IMR-90 (cell line): ENCODE measurements around the gene BRD4. TPM values are rescaled to one million over a fixed set of nuclear protein-coding genes. Genes with fewer than 3 reads are reported as not detected.

Experiments
- ATAC-seq: fragments of 200-7000 bp; cut with Tn5 transposase; 2 replicates; pipeline ENCODE4 v1.9.1; 2020; ENCODE audit warnings: low read depth, mild to moderate bottlenecking, moderate library complexity
- BruUV-seq: library from RNA; stranded (reverse); fragments of 400-500 nt; replicated peaks from 2 replicates; lab custom pipeline; 2021; lab: Mats Ljungman, UMichigan
- CTCF ChIA-PET: fragments of 300-600 bp; formaldehyde crosslinking; extraction: SDS; loops from one replicate; lab custom pipeline; 2021; ENCODE audit warnings: antibody characterized with exemption; lab: Yijun Ruan, JAX
- POLR2A ChIA-PET: fragments of 300-600 bp; sonication (Branson Sonifier 250); formaldehyde crosslinking; loops from one replicate; lab custom pipeline; 2022; ENCODE audit warnings: antibody characterized with exemption; ENCODE audit not compliant: unreplicated experiment; lab: Charles Lee
- DNase-seq: peaks from one replicate; pipeline ENCODE4 v3.0.0; 2013
- H2AFZ ChIP-seq: replicated peaks from 2 replicates; pipeline ENCODE3; 2013; ENCODE audit warnings: low read length, mild to moderate bottlenecking; ENCODE audit not compliant: poor library complexity
- H2AK5ac ChIP-seq: 2 replicates; pipeline ENCODE4 v1.6.1; 2013; ENCODE audit warnings: low read depth, low read length, inconsistent platforms
- H2AK9ac ChIP-seq: replicated peaks from 2 replicates; pipeline ENCODE3; 2013; ENCODE audit warnings: mild to moderate bottlenecking, low read depth, low read length, moderate library complexity; ENCODE audit not compliant: poor library complexity
- H2BK120ac ChIP-seq: 2 replicates; pipeline ENCODE4 v1.6.1; 2013; ENCODE audit warnings: low read depth, low read length, inconsistent platforms
- H2BK15ac ChIP-seq: 3 replicates; pipeline ENCODE4 v1.6.1; 2013; ENCODE audit warnings: low read depth, low read length, inconsistent platforms
- H2BK20ac ChIP-seq: 2 replicates; pipeline ENCODE4 v1.6.1; 2013; ENCODE audit warnings: low read depth, mild to moderate bottlenecking, inconsistent platforms, low read length, moderate library complexity
- H2BK5ac ChIP-seq: 2 replicates; pipeline ENCODE4 v1.6.1; 2013; ENCODE audit warnings: mild to moderate bottlenecking, low read depth, low read length, inconsistent platforms; ENCODE audit not compliant: poor library complexity, severe bottlenecking
- H3K14ac ChIP-seq: replicated peaks from 2 replicates; pipeline ENCODE4 v1.6.1; 2013; ENCODE audit warnings: low read depth, low read length, inconsistent platforms
- H3K18ac ChIP-seq: 2 replicates; pipeline ENCODE4 v1.6.1; 2013; ENCODE audit warnings: low read depth, low read length, control low read depth
- H3K23ac ChIP-seq: 2 replicates; pipeline ENCODE4 v1.6.1; 2013; ENCODE audit warnings: low read depth, low read length, inconsistent platforms
- H3K27ac ChIP-seq: 2 replicates; pipeline ENCODE4 v1.5.1; 2013; ENCODE audit warnings: mild to moderate bottlenecking, control low read depth, low read length; ENCODE audit not compliant: insufficient read depth
- H3K27me3 ChIP-seq: 2 replicates; pipeline ENCODE4 v1.6.1; 2013; ENCODE audit warnings: low read length; ENCODE audit not compliant: control insufficient read depth, insufficient read depth
- H3K36me3 ChIP-seq: 2 replicates; pipeline ENCODE4 v1.6.1; 2013; ENCODE audit warnings: low read length, mixed read lengths; ENCODE audit not compliant: control insufficient read depth, insufficient read depth
- H3K4ac ChIP-seq: 2 replicates; pipeline ENCODE4 v1.6.1; 2013; ENCODE audit warnings: low read depth, low read length, inconsistent platforms
- H3K4me1 ChIP-seq: 2 replicates; pipeline ENCODE4 v1.6.1; 2013; ENCODE audit warnings: low read length, mixed read lengths; ENCODE audit not compliant: control insufficient read depth, insufficient read depth
- H3K4me2 ChIP-seq: 2 replicates; pipeline ENCODE4 v1.6.1; 2013; ENCODE audit warnings: low read depth, mild to moderate bottlenecking, control low read depth, low read length, moderate library complexity
- H3K4me3 ChIP-seq: 2 replicates; pipeline ENCODE4 v1.5.1; 2013; ENCODE audit warnings: low read depth, mild to moderate bottlenecking, control low read depth, low read length, moderate library complexity; ENCODE audit not compliant: insufficient read depth
- H3K56ac ChIP-seq: 2 replicates; pipeline ENCODE4 v1.6.1; 2013; ENCODE audit warnings: low read length, inconsistent platforms; ENCODE audit not compliant: insufficient read depth; ENCODE audit errors: extremely low read depth
- H3K79me1 ChIP-seq, 2 experiments: 2 replicates each; pipeline ENCODE4 v1.6.1; 2013; ENCODE audit warnings: low read length in 2 of 2, inconsistent platforms in 1 of 2, low read depth in 1 of 2
- H3K9ac ChIP-seq: 2 replicates; pipeline ENCODE4 v1.6.1; 2013; ENCODE audit warnings: low read depth, low read length, control low read depth
- H3K9me1 ChIP-seq: 2 replicates; pipeline ENCODE4 v1.6.1; 2013; ENCODE audit warnings: low read length, inconsistent platforms; ENCODE audit not compliant: insufficient read depth
- H3K9me3 ChIP-seq: 2 replicates; pipeline ENCODE4 v1.6.1; 2013; ENCODE audit warnings: low read length; ENCODE audit not compliant: control insufficient read depth, insufficient read depth
- H4K20me1 ChIP-seq: 2 replicates; pipeline ENCODE4 v1.6.1; 2013; ENCODE audit warnings: low read length, inconsistent platforms; ENCODE audit not compliant: insufficient read depth
- H4K5ac ChIP-seq: 2 replicates; pipeline ENCODE4 v1.6.1; 2013; ENCODE audit warnings: mild to moderate bottlenecking, low read depth, low read length, control low read depth
- H4K8ac ChIP-seq, 2 experiments: 2 replicates each; pipeline ENCODE4 v1.6.1; 2013; ENCODE audit warnings: low read depth in 2 of 2, low read length in 2 of 2, control low read depth in 1 of 2, inconsistent platforms in 1 of 2
- H4K91ac ChIP-seq: 2 replicates; pipeline ENCODE4 v1.6.1; 2013; ENCODE audit warnings: low read depth, low read length, inconsistent platforms; ENCODE audit not compliant: insufficient read depth
- BHLHE40 ChIP-seq: fragments of 150-350 bp; IDR thresholded peaks from 2 replicates; pipeline ENCODE4 v1.6.1; 2016; ENCODE audit warnings: mild to moderate bottlenecking, low read depth, low read length
- CEBPB ChIP-seq: IDR thresholded peaks from 2 replicates; pipeline ENCODE4 v1.6.1; 2012; ENCODE audit warnings: low read depth, low read length, improper control_type of control experiment
- CHD1 ChIP-seq: IDR thresholded peaks from 2 replicates; pipeline ENCODE4 v1.6.1; 2012; ENCODE audit warnings: low read depth, low read length, improper control_type of control experiment
- FOS ChIP-seq: fragments of 150-350 bp; IDR thresholded peaks from 2 replicates; pipeline ENCODE4 v1.6.1; 2016; ENCODE audit warnings: low read depth, low read length
- MAFK ChIP-seq: IDR thresholded peaks from 2 replicates; pipeline ENCODE4 v1.6.1; 2012; ENCODE audit warnings: low read depth, low read length, improper control_type of control experiment
- MAZ ChIP-seq: IDR thresholded peaks from 2 replicates; pipeline ENCODE4 v1.6.1; 2012; ENCODE audit warnings: low read depth, mild to moderate bottlenecking, low read length, improper control_type of control experiment, moderate library complexity, borderline replicate concordance
- MXI1 ChIP-seq: IDR thresholded peaks from 2 replicates; pipeline ENCODE4 v1.6.1; 2012; ENCODE audit warnings: low read depth, mild to moderate bottlenecking, low read length, moderate library complexity, borderline replicate concordance
- NFE2L2 ChIP-seq: fragments of 150-350 bp; IDR thresholded peaks from 2 replicates; pipeline ENCODE4 v1.6.1; 2016; ENCODE audit warnings: low read depth, mild to moderate bottlenecking, low read length
- POLR2A ChIP-seq: IDR thresholded peaks from 2 replicates; pipeline ENCODE4 v1.6.1; 2012; ENCODE audit warnings: mild to moderate bottlenecking, low read depth, low read length
- RAD21 ChIP-seq: IDR thresholded peaks from 2 replicates; pipeline ENCODE4 v1.6.1; 2012; ENCODE audit warnings: low read length, improper control_type of control experiment
- RCOR1 ChIP-seq: IDR thresholded peaks from 2 replicates; pipeline ENCODE4 v1.6.1; 2012; ENCODE audit warnings: mild to moderate bottlenecking, low read length, improper control_type of control experiment; ENCODE audit not compliant: insufficient replicate concordance
- SMC3 ChIP-seq: fragments of 150-350 bp; IDR thresholded peaks from 2 replicates; pipeline ENCODE4 v1.6.1; 2016; ENCODE audit warnings: low read depth, mild to moderate bottlenecking, antibody characterized with exemption, low read length, moderate library complexity
- WGBS, 2 experiments: methylation state at CpG; one replicate each; pipeline versions ENCODE4 v1.1.5 to v1.1.7; 2013; ENCODE audit warnings: missing lambda C conversion rate in 2 of 2; ENCODE audit not compliant: insufficient read length in 1 of 2; ENCODE audit errors: extremely low coverage in 2 of 2; 5-methylcytosine and 5-hydroxymethylcytosine counted together
- dilution Hi-C: fragments of 300-500 bp; cut with HindIII; formaldehyde crosslinking; loops from one replicate; pipeline ENCODE4 v1.14.3; 2018; ENCODE audit warnings: low sequenced_read_pairs; ENCODE audit not compliant: unreplicated experiment
- in situ Hi-C: fragments of 300-500 bp; cut with MboI; formaldehyde crosslinking; loops from 3 replicates; pipeline ENCODE4 v1.14.3; 2019; ENCODE audit warnings: low sequenced_read_pairs, inconsistent platforms, mixed read lengths
- intact Hi-C: fragments of 100-400 bp; cut with micrococcal nuclease; formaldehyde crosslinking; loops from 2 replicates; pipeline ENCODE4 v1.10.0; 2022
- polyA plus RNA-seq, 3 experiments: library from polyadenylated mRNA; depleted of rRNA; stranded (reverse); fragments of >200 nt; gene quantifications; 2 replicates each; pipeline ENCODE4 v1.2.3, GENCODE V29; 2012; ENCODE audit warnings: low replicate concordance in 1 of 3
- total RNA-seq: library from RNA; depleted of rRNA; stranded (reverse); fragments of >200 nt; gene quantifications from 2 replicates; pipeline ENCODE4 v1.2.3, GENCODE V29; 2012
- TF ChIP-seq, protein P1 (sequence below): conservative IDR thresholded peaks from 2 replicates; pipeline ENCODE4 v1.5.1; 2012; ENCODE audit warnings: mild to moderate bottlenecking, low read depth, low read length, improper control_type of control experiment
- TF ChIP-seq, protein P2 (sequence below): fragments of 150-350 bp; IDR thresholded peaks from 2 replicates; pipeline ENCODE4 v1.6.1; 2016; ENCODE audit warnings: low read depth, mild to moderate bottlenecking, low read length, moderate library complexity, borderline replicate concordance
- TF ChIP-seq, protein P3 (sequence below): fragments of 150-350 bp; IDR thresholded peaks from 2 replicates; pipeline ENCODE4 v1.6.1; 2017; ENCODE audit warnings: mild to moderate bottlenecking, antibody characterized with exemption, low read length, low read depth

Gene BRD4
- total and polyA plus RNA-seq, 2 of the 4 experiments (the other 2 are of a cell fraction) = 7.0 to 21.1 TPM

DNA sequence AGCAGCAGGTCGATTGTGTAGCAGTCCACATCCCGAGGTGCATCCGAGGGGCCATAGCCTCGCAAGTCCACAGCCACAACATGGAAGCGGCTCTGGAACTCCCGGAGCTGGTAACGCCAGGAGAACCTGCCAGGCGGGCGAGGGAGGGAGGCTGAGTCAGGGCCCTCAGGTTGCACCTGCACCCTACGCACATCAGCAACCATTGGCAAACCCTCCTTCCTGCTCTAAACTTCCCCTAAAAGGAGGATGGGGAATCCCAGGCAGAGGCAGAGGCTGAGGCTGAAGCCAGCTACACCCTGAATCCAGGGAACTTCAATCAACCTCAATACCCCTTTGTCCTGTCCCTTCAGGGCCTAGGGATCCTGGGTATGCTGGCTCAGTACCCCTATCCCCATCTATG lies 101.1 kb downstream of the BRD4 start:
- Histone ChIP-seq H2BK120ac (no peak overlapping the region), H3K56ac (no peak overlapping the region), H2AK5ac (no peak overlapping the region), H3K9ac (no peak overlapping the region), H3K27me3 (no peaks in the 10 kb centered on the region), H3K4me3 (no peak overlapping the region), H4K8ac (no peak overlapping the region), H4K91ac (no peak overlapping the region), H3K9me1 (0 out of 2 replicates have a peak, but pooled peaks cover 9% of the 10 kb centered on the region), H2BK20ac (no peak overlapping the region), H2BK5ac (no peak overlapping the region), H3K36me3 (peaks cover 7% of the 10 kb centered on the region), H3K18ac (no peak overlapping the region), H3K23ac (no peak overlapping the region; the same call in 1 of the 2 replicates), H2AK9ac (no peak overlapping the region), H3K27ac (no peak overlapping the region), H2BK15ac (no peak overlapping the region), H3K4me2 (no peak overlapping the region), H2AFZ (peak overlapping the region; percentile 21), H4K20me1 (no peaks in the 10 kb centered on the region; the same call in none of the 2 replicates), H3K14ac (no peak overlapping the region), H3K4ac (no peak overlapping the region), H3K9me3 (no peaks in the 10 kb centered on the region), H4K5ac (no peak overlapping the region), H3K79me1 (peaks cover 5 to 7% of the 10 kb centered on the region in 2 experiments; a peak in 1 of 4 replicates), H3K4me1 (peaks cover 2% of the 10 kb centered on the region; the same call in 1 of the 2 replicates)
- ATAC-seq (no peak), DNase-seq (no peak)
- in situ Hi-C loops = no loop called here
- dilution Hi-C loops = no loop called here
- POLR2A ChIA-PET = no interaction called here
- no TSS peak for BruUV-seq
- TF ChIP-seq CHD1 (no peak), BHLHE40 (no peak), FOS (no peak), CEBPB (no peak), POLR2A (no peak), MXI1 (no peak), RAD21 (no peak), MAFK (no peak), NFE2L2 (no peak), MAZ (no peak), RCOR1 (no peak), SMC3 (no peak)
- TF ChIP-seq, protein P1, sequence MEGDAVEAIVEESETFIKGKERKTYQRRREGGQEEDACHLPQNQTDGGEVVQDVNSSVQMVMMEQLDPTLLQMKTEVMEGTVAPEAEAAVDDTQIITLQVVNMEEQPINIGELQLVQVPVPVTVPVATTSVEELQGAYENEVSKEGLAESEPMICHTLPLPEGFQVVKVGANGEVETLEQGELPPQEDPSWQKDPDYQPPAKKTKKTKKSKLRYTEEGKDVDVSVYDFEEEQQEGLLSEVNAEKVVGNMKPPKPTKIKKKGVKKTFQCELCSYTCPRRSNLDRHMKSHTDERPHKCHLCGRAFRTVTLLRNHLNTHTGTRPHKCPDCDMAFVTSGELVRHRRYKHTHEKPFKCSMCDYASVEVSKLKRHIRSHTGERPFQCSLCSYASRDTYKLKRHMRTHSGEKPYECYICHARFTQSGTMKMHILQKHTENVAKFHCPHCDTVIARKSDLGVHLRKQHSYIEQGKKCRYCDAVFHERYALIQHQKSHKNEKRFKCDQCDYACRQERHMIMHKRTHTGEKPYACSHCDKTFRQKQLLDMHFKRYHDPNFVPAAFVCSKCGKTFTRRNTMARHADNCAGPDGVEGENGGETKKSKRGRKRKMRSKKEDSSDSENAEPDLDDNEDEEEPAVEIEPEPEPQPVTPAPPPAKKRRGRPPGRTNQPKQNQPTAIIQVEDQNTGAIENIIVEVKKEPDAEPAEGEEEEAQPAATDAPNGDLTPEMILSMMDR = no peak
- TF ChIP-seq, protein P2, sequence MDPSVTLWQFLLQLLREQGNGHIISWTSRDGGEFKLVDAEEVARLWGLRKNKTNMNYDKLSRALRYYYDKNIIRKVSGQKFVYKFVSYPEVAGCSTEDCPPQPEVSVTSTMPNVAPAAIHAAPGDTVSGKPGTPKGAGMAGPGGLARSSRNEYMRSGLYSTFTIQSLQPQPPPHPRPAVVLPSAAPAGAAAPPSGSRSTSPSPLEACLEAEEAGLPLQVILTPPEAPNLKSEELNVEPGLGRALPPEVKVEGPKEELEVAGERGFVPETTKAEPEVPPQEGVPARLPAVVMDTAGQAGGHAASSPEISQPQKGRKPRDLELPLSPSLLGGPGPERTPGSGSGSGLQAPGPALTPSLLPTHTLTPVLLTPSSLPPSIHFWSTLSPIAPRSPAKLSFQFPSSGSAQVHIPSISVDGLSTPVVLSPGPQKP = no peak
- TF ChIP-seq, protein P3, sequence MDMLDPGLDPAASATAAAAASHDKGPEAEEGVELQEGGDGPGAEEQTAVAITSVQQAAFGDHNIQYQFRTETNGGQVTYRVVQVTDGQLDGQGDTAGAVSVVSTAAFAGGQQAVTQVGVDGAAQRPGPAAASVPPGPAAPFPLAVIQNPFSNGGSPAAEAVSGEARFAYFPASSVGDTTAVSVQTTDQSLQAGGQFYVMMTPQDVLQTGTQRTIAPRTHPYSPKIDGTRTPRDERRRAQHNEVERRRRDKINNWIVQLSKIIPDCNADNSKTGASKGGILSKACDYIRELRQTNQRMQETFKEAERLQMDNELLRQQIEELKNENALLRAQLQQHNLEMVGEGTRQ = no peak
- CTCF ChIA-PET = no interaction called here
- intact Hi-C loops = no loop called here
- 94% methylated on average over 4 of the region's 10 CpGs; no CpG with 5 or more reads in 1 of the 2 experiments for WGBS, 2 experiments
